Panc1 (cell line): ENCODE data around the gene IL11.

ENCODE experiments used
- POLR2AphosphoS5 ChIP-seq: IDR thresholded peaks from 2 replicates; pipeline ENCODE4 v1.6.1; 2012; ENCODE audit warnings: mild to moderate bottlenecking, low read depth, low read length, moderate library complexity
- TF ChIP-seq, protein P1 (sequence below): fragments of 450-650 bp; IDR thresholded peaks from 2 replicates; pipeline ENCODE4 v1.5.1; 2017; ENCODE audit warnings: mild to moderate bottlenecking

DNA sequence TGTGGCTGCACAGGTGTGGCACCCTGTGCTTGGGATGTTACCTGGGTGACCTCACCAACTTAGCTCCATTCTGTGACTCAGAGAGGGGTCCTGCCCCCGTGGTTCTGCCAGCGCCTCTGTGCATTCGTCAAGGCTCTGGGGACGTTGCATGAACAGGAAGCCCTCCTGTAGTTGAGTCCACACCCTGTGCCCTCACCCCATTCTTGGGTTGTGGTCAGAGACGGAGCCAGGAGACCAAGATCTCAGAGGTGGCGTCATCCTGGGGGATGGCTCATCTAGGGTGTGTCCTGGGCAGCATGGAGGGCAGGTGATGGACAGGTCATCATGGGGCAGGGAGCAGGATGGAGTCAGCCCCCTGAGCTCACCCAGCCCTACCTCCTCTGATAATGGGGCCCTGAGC lies 18.2 kb downstream of the IL11 start:
- no peak for TF ChIP-seq POLR2AphosphoS5
- TF ChIP-seq, protein P1, sequence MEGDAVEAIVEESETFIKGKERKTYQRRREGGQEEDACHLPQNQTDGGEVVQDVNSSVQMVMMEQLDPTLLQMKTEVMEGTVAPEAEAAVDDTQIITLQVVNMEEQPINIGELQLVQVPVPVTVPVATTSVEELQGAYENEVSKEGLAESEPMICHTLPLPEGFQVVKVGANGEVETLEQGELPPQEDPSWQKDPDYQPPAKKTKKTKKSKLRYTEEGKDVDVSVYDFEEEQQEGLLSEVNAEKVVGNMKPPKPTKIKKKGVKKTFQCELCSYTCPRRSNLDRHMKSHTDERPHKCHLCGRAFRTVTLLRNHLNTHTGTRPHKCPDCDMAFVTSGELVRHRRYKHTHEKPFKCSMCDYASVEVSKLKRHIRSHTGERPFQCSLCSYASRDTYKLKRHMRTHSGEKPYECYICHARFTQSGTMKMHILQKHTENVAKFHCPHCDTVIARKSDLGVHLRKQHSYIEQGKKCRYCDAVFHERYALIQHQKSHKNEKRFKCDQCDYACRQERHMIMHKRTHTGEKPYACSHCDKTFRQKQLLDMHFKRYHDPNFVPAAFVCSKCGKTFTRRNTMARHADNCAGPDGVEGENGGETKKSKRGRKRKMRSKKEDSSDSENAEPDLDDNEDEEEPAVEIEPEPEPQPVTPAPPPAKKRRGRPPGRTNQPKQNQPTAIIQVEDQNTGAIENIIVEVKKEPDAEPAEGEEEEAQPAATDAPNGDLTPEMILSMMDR: no peak
